Mesenchymal stem cell (in vitro differentiated cells and primary cell): ENCODE data around the gene HERPUD1.

Experiments
- DNase-seq: peaks from one replicate; pipeline ENCODE4 v3.0.0-alpha.2; 2013
- H2AFZ ChIP-seq: one replicate; pipeline ENCODE4 v1.6.1; 2013; ENCODE audit warnings: low read depth, mild to moderate bottlenecking, control low read depth, inconsistent platforms, low read length, moderate library complexity
- H2AK5ac ChIP-seq: 2 replicates; pipeline ENCODE4 v1.6.1; 2013; ENCODE audit warnings: low read length, moderate library complexity, mild to moderate bottlenecking, inconsistent platforms; ENCODE audit not compliant: severe bottlenecking
- H2BK120ac ChIP-seq: one replicate; pipeline ENCODE4 v1.6.1; 2013; ENCODE audit warnings: low read depth, mild to moderate bottlenecking, inconsistent platforms, low read length, moderate library complexity
- H2BK12ac ChIP-seq, 2 experiments: one replicate each; pipeline ENCODE4 v1.6.1; 2013; ENCODE audit warnings: inconsistent platforms in 2 of 2, low read length in 2 of 2, mild to moderate bottlenecking in 2 of 2, moderate library complexity in 2 of 2, control low read depth in 1 of 2
- H2BK15ac ChIP-seq: one replicate; pipeline ENCODE4 v1.6.1; 2013; ENCODE audit warnings: mild to moderate bottlenecking, low read depth, inconsistent platforms; ENCODE audit not compliant: poor library complexity, severe bottlenecking
- H2BK5ac ChIP-seq: 2 replicates; pipeline ENCODE4 v1.6.1; 2013; ENCODE audit warnings: low read depth, mild to moderate bottlenecking, low read length, control low read depth, inconsistent platforms; ENCODE audit not compliant: poor library complexity, severe bottlenecking
- H3K14ac ChIP-seq, 2 experiments: one replicate each; pipeline ENCODE4 v1.6.1; 2013; ENCODE audit warnings: inconsistent platforms in 2 of 2, low read length in 2 of 2, control low read depth in 1 of 2, mild to moderate bottlenecking in 1 of 2, moderate library complexity in 1 of 2
- H3K18ac ChIP-seq, 2 experiments: one replicate each; pipeline ENCODE4 v1.6.1; 2013; ENCODE audit warnings: inconsistent platforms in 2 of 2, low read length in 2 of 2, control low read depth in 1 of 2, low read depth in 1 of 2, mild to moderate bottlenecking in 1 of 2
- H3K23ac ChIP-seq, 2 experiments: one replicate each; pipeline ENCODE4 v1.6.1; 2013; ENCODE audit warnings: inconsistent platforms in 2 of 2, low read length in 2 of 2, mild to moderate bottlenecking in 2 of 2, moderate library complexity in 2 of 2, control low read depth in 1 of 2
- H3K27ac ChIP-seq: 2 replicates; pipeline ENCODE4 v1.5.1; 2013; ENCODE audit warnings: mild to moderate bottlenecking, moderate library complexity, low read length, control low read depth, inconsistent platforms; ENCODE audit not compliant: poor library complexity, severe bottlenecking
- H3K27me3 ChIP-seq, 2 experiments: 2 replicates each; pipeline versions ENCODE4 v1.6.1 to v1.7.0; 2013; ENCODE audit warnings: low read length in 2 of 2, mild to moderate bottlenecking in 2 of 2, moderate library complexity in 2 of 2, control low read depth in 1 of 2, inconsistent platforms in 1 of 2; ENCODE audit not compliant: control insufficient read depth in 1 of 2, insufficient read depth in 1 of 2
- H3K36me3 ChIP-seq, 2 experiments: 2 replicates each; pipeline versions ENCODE4 v1.6.1 to v1.7.0; 2013; ENCODE audit warnings: low read length in 2 of 2, control low read depth in 1 of 2, inconsistent platforms in 1 of 2, low read depth in 1 of 2, mild to moderate bottlenecking in 1 of 2; ENCODE audit not compliant: insufficient read depth in 2 of 2, control insufficient read depth in 1 of 2
- H3K4ac ChIP-seq, 2 experiments: one replicate each; pipeline ENCODE4 v1.6.1; 2013; ENCODE audit warnings: inconsistent platforms in 2 of 2, low read length in 2 of 2, mild to moderate bottlenecking in 2 of 2, moderate library complexity in 2 of 2, control low read depth in 1 of 2, low read depth in 1 of 2
- H3K4me1 ChIP-seq: 2 replicates; pipeline ENCODE4 v1.6.1; 2013; ENCODE audit warnings: low read depth, low read length, control low read depth; ENCODE audit not compliant: control insufficient read depth, insufficient read depth
- H3K4me2 ChIP-seq: 2 replicates; pipeline ENCODE4 v1.6.1; 2013; ENCODE audit warnings: low read length, mild to moderate bottlenecking, inconsistent platforms; ENCODE audit not compliant: poor library complexity, severe bottlenecking
- H3K4me3 ChIP-seq, 2 experiments: 2 replicates each; pipeline versions ENCODE4 v1.5.1 to v1.7.0; 2013; ENCODE audit warnings: low read length in 2 of 2, mild to moderate bottlenecking in 2 of 2, control low read depth in 1 of 2, low read depth in 1 of 2; ENCODE audit not compliant: insufficient read depth in 1 of 2
- H3K79me1 ChIP-seq: replicated peaks from 2 replicates; pipeline ENCODE4 v1.6.1; 2013; ENCODE audit warnings: mild to moderate bottlenecking, control low read depth, low read length, inconsistent platforms; ENCODE audit not compliant: poor library complexity, severe bottlenecking
- H3K9ac ChIP-seq: 2 replicates; pipeline ENCODE4 v1.7.0; 2013; ENCODE audit warnings: mild to moderate bottlenecking, low read length, moderate library complexity
- H3K9me3 ChIP-seq: 2 replicates; pipeline ENCODE4 v1.7.0; 2013; ENCODE audit warnings: mild to moderate bottlenecking, low read length; ENCODE audit not compliant: control insufficient read depth
- H4K8ac ChIP-seq: one replicate; pipeline ENCODE4 v1.6.1; 2013; ENCODE audit warnings: inconsistent platforms, mild to moderate bottlenecking, low read length, moderate library complexity
- H4K91ac ChIP-seq: one replicate; pipeline ENCODE4 v1.6.1; 2013; ENCODE audit warnings: mild to moderate bottlenecking, low read length, inconsistent platforms
- WGBS: methylation state at CpG from one replicate; pipeline ENCODE4 v1.1.7; 2013; ENCODE audit warnings: mixed read lengths; 5-methylcytosine and 5-hydroxymethylcytosine counted together

Gene HERPUD1

GRCh38 chr16:56944954-56945839 is 13.3 kb downstream of the HERPUD1 start:
- Histone ChIP-seq H2BK120ac (no peak overlapping the region), H3K9me3 (no peaks in the 10 kb centered on the region), H2BK5ac (no peak overlapping the region), H2AK5ac (peak overlapping the region; percentile 28), H3K79me1 (peaks cover 7% of the 10 kb centered on the region), H3K14ac (no peak overlapping the region), H2BK15ac (no peak overlapping the region), H3K4me2 (no peak overlapping the region), H3K4ac (no peak overlapping the region), H2AFZ (no peak overlapping the region), H3K23ac (no peak overlapping the region), H3K9ac (no peak overlapping the region), H4K91ac (no peak overlapping the region), H3K4me1 (peaks cover 13% of the 10 kb centered on the region), H3K4me3 (no peak overlapping the region), H3K27me3 (no peaks in the 10 kb centered on the region), H3K27ac (peak overlapping the region; percentile 77), H4K8ac (no peak overlapping the region), H3K36me3 (peaks cover 33 to 66% of the 10 kb centered on the region in 2 experiments), H3K18ac (no peak overlapping the region), H2BK12ac (no peak overlapping the region)
- peak; percentile 27 for DNase-seq
- 54% methylated on average over 1 of the region's 2 CpGs for WGBS

DNA sequence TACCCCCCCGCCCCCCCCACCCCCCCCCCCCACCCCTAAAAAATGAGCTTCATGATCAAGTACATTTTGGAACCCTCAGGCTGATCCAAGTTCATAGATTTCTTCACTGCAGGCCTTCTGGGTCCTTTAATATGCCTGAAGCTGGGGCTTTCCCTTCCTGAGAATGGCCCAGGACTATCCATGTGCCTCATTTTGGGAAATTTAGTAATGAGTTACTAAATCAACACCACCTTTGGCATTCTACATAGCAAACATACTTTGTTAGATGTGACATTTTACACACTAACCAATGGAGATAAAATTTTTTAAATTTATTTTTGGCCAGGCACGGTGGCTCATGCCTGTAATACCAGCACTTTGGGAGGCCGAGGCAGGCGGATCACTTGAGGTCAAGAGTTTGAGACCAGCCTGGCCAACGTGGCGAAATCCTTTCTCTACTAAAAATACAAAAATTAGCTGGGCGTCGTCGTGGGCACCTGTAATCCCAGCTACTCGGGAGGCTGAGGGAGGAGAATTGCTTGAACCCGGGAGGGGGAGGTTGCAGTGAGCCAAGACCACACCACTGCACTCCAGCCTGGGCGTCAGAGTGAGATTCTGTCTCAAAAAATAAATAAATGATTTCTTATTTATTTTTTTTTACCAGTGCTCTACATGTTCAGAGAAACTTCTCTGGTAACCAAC is 14.0 kb downstream of the HERPUD1 start:
- peaks cover 27 to 59% of the 10 kb centered on the region in 2 experiments for H3K36me3 ChIP-seq
- no peak for DNase-seq
- H3K14ac ChIP-seq = no peak overlapping the region
- H3K9ac ChIP-seq = no peak overlapping the region
- peaks cover 13% of the 10 kb centered on the region for H3K4me1 ChIP-seq
- no peak overlapping the region for H3K18ac ChIP-seq
- no peak overlapping the region for H3K27ac ChIP-seq
- no peak overlapping the region for H2AFZ ChIP-seq
- no peak overlapping the region for H2AK5ac ChIP-seq
- H3K79me1 ChIP-seq = peaks cover 4% of the 10 kb centered on the region
- no peak overlapping the region for H2BK120ac ChIP-seq
- no peak overlapping the region for H2BK15ac ChIP-seq
- no peak overlapping the region for H4K91ac ChIP-seq
- H4K8ac ChIP-seq = no peak overlapping the region
- H2BK12ac ChIP-seq = no peak overlapping the region
- no peaks in the 10 kb centered on the region for H3K9me3 ChIP-seq
- H3K4ac ChIP-seq = no peak overlapping the region
- no peak overlapping the region for H3K4me3 ChIP-seq
- no peak overlapping the region for H2BK5ac ChIP-seq
- WGBS = 78% methylated on average over 3 of the region's 12 CpGs
- H3K27me3 ChIP-seq = no peaks in the 10 kb centered on the region
- no peak overlapping the region for H3K23ac ChIP-seq
- H3K4me2 ChIP-seq = no peak overlapping the region

GRCh38 chr16:56946767-56947603 is 15.0 kb downstream of the HERPUD1 start:
- H2BK15ac ChIP-seq = no peak overlapping the region
- H3K27ac ChIP-seq = no peak overlapping the region
- peaks cover 13% of the 10 kb centered on the region for H3K4me1 ChIP-seq
- H3K36me3 ChIP-seq = peaks cover 21 to 49% of the 10 kb centered on the region in 2 experiments
- H3K4ac ChIP-seq = no peak overlapping the region
- no peak overlapping the region for H2BK5ac ChIP-seq
- no peaks in the 10 kb centered on the region for H3K27me3 ChIP-seq
- no peak overlapping the region for H3K4me2 ChIP-seq
- H3K14ac ChIP-seq = no peak overlapping the region
- H3K79me1 ChIP-seq = no peaks in the 10 kb centered on the region
- 97% methylated on average over 9 of the region's 10 CpGs for WGBS
- H3K18ac ChIP-seq = no peak overlapping the region
- H3K9me3 ChIP-seq = no peaks in the 10 kb centered on the region
- no peak overlapping the region for H2AFZ ChIP-seq
- no peak for DNase-seq
- H4K91ac ChIP-seq = no peak overlapping the region
- no peak overlapping the region for H4K8ac ChIP-seq
- no peak overlapping the region for H3K9ac ChIP-seq
- no peak overlapping the region for H2BK120ac ChIP-seq
- H3K23ac ChIP-seq = no peak overlapping the region
- peak overlapping the region; percentile 4 for H2AK5ac ChIP-seq
- H2BK12ac ChIP-seq = no peak overlapping the region
- no peak overlapping the region for H3K4me3 ChIP-seq
